ENCODE results near the gene TFCP2.

TFCP2 gene

GRCh38 chr12:51187370-51187987, 14.5 kb upstream of the TFCP2 start:
- Mint-ChIP-seq H3K4me3 (no peak overlapping the region), H3K9me3 (no peaks in the 10 kb centered on the region), H3K4me1 (peaks cover 45% of the 10 kb centered on the region), H3K27me3 (ENCODE audit: low read depth, poor library complexity) (peaks cover 10% of the 10 kb centered on the region), H3K36me3 (ENCODE audit: low read depth) (no peaks in the 10 kb centered on the region), H3K27ac (peak overlapping the region; percentile 51)
- no peak for TF ChIP-seq CTCF (IDR thresholded peaks at IDR 0.05)
- no peak for DNase-seq

GRCh38 chr12:51186465-51187085, 13.6 kb upstream of the TFCP2 start:
- peaks cover 13% of the 10 kb centered on the region for H3K27me3 Mint-ChIP-seq (ENCODE audit: low read depth, poor library complexity)
- peak overlapping the region; percentile 87 for H3K27ac Mint-ChIP-seq
- H3K9me3 Mint-ChIP-seq = no peaks in the 10 kb centered on the region
- TF ChIP-seq CTCF (IDR thresholded peaks at IDR 0.05) = no peak
- peaks cover 48% of the 10 kb centered on the region for H3K4me1 Mint-ChIP-seq
- DNase-seq = no peak
- no peak overlapping the region for H3K4me3 Mint-ChIP-seq
- H3K36me3 Mint-ChIP-seq (ENCODE audit: low read depth) = no peaks in the 10 kb centered on the region

- Mint-ChIP-seq H3K4me3 (no peak overlapping the region), H3K27me3 (ENCODE audit: low read depth, poor library complexity) (peaks cover 10% of the 10 kb centered on the region), H3K4me1 (peaks cover 47% of the 10 kb centered on the region), H3K36me3 (ENCODE audit: low read depth) (no peaks in the 10 kb centered on the region), H3K9me3 (no peaks in the 10 kb centered on the region), H3K27ac (no peak overlapping the region)
- TF ChIP-seq CTCF (IDR thresholded peaks at IDR 0.05) = no peak
- no peak for DNase-seq
These were observed 12.3 kb upstream of the TFCP2 start for GRCh38 chr12:51185171-51185717.

GRCh38 chr12:51183816-51184215, 10.9 kb upstream of the TFCP2 start:
- peaks cover 11% of the 10 kb centered on the region for H3K27me3 Mint-ChIP-seq (ENCODE audit: low read depth, poor library complexity)
- H3K27ac Mint-ChIP-seq = peak overlapping the region; percentile 38
- no peaks in the 10 kb centered on the region for H3K36me3 Mint-ChIP-seq (ENCODE audit: low read depth)
- H3K4me3 Mint-ChIP-seq = no peak overlapping the region
- H3K9me3 Mint-ChIP-seq = no peaks in the 10 kb centered on the region
- TF ChIP-seq CTCF (IDR thresholded peaks at IDR 0.05) = no peak
- H3K4me1 Mint-ChIP-seq = peaks cover 39% of the 10 kb centered on the region
- DNase-seq = no peak

- Mint-ChIP-seq H3K4me3 (no peak overlapping the region), H3K27me3 (ENCODE audit: low read depth, poor library complexity) (peaks cover 11% of the 10 kb centered on the region)
- no peak for DNase-seq
These were observed 10.4 kb upstream of the TFCP2 start for GRCh38 chr12:51183349-51183748.

More at GRCh38 chr12:51183349-51183748, 10.4 kb upstream of the TFCP2 start:
- TF ChIP-seq CTCF (IDR thresholded peaks at IDR 0.05) = no peak
- Mint-ChIP-seq H3K9me3 (no peaks in the 10 kb centered on the region), H3K4me1 (peaks cover 35% of the 10 kb centered on the region), H3K36me3 (ENCODE audit: low read depth) (no peaks in the 10 kb centered on the region), H3K27ac (peak overlapping the region; percentile 38)
